GM19023 (cell line): ENCODE results near the gene SF3B2.

Experiments used
- ATAC-seq: cut with Tn5 transposase; IDR thresholded peaks from one replicate; pipeline ENCODE4 v1.9.1; 2021; ENCODE audit warnings: mild to moderate bottlenecking, moderate library complexity; ENCODE audit not compliant: unreplicated experiment

SF3B2 gene

GRCh38 chr11:66048547-66049323 is 3.4 kb upstream of the SF3B2 start, which contains the start of gene GAL3ST3:
GAL3ST3 (minus strand) TSS chr11:66049161; CDS start chr11:66045415, 3,746 bp downstream.
- ATAC-seq, result no peak

DNA sequence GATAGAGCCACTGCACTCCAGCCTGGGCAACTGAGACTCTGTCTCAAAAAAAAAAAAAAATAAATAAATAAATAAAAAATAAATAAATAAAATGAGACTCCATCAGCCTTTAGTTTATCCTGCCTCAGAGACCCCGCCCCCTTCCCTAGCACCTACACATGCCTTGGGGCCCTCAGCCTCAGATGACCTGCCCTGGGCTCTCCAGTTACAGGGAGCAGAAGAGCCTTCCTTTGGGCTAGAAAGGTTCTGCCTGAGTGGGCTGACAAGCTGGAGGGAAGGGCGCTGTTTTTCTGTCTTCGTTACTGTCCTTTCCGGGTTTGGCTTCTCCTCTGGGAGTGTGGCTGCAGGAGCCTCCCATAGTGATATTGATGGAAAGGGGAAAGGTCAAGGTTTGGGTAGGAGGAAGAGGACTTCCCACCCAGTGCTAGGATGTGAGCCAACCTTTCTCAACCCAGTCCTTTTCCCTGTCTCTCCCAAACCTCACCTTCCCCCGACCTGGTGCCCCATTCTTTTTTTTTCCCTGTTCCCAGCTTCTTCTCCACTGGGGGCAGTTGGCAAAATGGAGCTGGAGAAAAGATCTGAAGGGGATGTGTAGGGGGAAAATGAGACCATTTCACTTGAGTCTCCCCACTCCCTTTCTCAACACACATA is 1.5 kb upstream of the SF3B2 start:
- ATAC-seq, result no peak

GRCh38 chr11:66051371-66051765 is 796 bp upstream of the SF3B2 start:
- no peak for ATAC-seq

DNA sequence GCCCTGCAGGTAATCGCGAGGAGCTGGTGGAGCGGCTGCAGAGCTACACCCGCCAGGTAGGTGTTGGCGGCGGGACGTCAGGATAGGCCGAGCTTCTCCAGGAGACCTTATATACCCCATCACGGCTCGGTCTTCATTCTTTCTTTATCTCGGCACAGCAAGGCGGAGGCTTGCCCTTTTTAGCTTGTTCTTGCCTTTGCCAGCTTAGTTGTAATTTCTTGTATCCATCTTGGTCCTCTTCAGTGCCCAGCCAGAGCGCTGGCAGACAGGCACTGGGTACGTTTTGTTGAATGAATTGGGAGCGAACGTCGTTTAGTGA is 459 bp downstream of the SF3B2 start:
- ATAC-seq, result no peak

DNA sequence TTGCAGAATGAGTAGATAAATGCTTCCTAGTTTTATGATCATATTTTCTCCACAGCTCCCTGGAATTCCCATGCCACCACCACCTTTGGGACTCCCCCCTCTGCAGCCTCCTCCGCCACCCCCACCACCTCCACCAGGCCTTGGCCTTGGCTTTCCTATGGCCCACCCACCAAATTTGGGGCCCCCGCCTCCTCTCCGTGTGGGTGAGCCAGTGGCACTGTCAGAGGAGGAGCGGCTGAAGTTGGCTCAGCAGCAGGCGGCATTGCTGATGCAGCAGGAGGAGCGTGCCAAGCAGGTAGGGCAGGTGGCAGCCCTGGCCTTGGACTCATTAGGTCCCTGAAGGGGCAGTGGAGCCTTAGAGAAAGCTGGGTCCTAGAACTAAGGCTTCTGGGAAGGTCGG is 2.9 kb downstream of the SF3B2 start:
- no peak for ATAC-seq

- ATAC-seq, result no peak
Observed at GRCh38 chr11:66056501-66056900, 4.3 kb downstream of the SF3B2 start.

GRCh38 chr11:66059966-66060680 is 8.0 kb downstream of the SF3B2 start:
- no peak for ATAC-seq

DNA sequence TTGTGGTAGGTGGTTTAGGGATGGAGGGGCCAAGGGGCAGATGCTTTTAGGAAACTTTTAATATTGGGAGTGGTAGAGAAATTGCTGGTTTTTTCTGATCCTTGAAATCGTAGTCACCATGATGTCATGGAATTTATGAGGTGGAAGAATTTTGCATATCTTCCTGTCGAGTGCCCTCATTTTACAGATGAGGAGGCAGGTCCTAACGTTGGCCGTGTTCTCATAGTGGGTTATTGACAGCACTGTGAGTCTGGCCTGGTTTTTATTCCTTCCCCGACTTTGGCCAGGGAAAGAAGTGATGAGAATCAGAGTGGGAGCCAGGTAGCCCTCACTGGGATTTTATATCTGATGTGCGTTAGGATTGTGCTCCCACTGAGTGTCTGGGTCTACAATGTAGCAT is 9.1 kb downstream of the SF3B2 start:
- no peak for ATAC-seq

DNA sequence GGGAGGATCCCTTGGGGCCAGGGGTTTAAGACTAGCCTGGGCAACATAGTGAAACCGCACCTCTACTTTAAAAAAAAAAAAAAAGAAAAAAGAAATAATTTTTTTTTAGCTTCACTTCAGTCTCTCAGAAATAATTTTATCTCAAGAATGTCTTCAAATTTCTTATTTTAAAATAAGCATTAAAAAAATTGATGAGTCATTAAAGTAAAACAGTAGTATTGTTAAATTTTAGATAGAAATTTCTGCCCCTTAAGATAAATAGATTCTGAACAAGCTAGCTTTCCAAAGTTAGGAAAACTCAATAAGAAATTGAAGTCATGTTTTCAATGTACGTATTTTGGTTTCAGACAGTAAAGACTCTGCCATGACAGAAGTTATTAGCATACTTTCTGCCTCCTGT is 10.2 kb downstream of the SF3B2 start:
- no peak for ATAC-seq

- ATAC-seq, result no peak
Observed at GRCh38 chr11:66063900-66064299, 11.7 kb downstream of the SF3B2 start.

DNA sequence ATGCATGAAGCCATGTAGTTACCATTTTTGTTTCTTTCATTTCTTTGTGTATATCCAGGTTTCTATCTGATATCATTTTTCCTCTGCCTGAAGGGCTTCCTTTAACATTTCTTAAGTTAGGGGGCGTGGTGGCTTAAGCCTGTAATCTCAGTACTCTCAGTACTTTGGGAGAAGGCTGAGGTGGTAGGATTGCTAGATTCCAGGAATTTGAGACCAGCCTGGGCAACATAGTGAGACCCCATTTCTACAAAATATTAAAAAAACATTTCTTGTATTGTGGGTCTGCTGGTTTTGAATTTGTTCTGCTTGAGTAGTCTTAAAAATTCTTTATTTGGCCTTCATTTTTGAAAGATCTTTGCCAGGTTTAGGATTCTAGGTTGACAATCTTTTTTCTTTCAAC is 12.4 kb downstream of the SF3B2 start:
- no peak for ATAC-seq

DNA sequence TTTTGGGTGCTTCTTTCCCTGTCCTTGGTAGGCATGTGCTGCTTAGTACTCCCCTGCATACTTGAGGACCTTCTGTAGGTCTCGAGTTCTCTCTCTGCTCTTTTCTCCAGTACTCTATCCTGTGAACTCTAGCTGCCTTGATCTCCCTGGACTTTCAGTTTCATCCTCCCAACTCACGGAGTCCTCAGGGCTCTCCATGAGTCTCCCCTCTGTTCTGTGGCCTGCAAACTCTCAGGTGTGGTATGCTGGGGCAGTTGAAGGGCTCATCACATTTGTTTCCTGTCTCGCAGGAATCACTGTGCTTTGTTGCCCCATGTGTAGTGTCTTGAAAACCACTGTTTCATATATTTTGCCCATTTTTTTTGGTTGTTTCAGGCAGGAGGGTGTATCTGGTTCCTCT is 14.6 kb downstream of the SF3B2 start:
- ATAC-seq, result no peak

DNA sequence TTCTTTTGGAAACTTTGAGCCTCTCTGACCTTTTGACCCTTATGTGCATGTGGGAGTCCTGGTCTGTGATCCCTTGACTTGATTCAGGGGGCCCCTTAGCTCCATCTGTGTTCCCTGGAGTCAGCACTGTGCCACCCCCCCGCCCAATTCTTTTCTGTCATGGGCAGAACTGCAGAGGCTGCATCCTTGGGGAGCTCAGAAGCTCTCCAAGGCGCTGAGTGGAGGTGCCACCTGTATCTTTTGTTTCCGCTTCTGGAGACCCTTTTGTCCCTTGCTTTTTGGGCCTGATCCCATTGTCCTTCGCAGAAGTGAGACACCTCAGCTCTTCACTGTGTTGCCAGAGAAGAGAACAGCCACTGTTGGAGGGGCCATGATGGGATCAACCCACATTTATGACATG is 15.5 kb downstream of the SF3B2 start:
- no peak for ATAC-seq

GRCh38 chr11:66068154-66068821 is 16.1 kb downstream of the SF3B2 start:
- no peak for ATAC-seq

DNA sequence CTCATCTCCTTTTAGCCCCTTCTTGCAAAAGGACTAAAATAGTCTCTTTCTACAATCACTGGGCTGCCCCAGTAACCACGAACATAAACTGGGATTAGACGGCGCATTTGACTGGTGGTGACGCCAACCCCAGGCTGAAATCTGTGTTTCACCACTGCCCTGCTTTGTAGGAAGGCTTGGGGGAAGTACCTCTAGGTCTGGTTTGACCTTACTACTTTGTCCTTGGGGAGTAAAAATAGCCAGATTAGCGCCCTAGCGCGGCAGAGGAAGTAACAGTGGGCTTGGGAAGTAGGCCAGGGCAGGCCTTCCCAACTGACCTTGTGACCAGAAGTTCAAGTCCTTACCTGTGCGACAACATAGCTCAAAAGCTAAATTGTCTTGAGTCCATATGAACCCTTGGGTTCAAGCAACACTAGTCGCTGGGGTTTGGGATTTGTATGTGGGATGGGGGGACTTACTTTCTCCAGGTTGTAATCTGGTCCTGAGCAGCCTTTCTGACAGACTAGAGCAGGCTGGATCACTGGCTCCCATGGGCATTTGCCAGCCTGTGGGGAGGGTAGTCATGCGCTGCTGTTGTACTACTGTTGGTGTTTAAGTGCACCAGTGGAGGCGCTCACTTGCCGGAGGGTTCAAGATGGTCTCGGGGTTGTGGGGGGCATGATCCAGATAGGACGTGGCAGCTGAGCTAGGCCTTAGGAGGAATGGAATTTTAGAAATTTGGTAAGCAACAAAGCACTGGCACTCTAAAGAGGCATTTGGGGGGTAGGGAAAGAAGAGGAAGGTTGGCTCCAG is 17.0 kb downstream of the SF3B2 start:
- ATAC-seq, result no peak

DNA sequence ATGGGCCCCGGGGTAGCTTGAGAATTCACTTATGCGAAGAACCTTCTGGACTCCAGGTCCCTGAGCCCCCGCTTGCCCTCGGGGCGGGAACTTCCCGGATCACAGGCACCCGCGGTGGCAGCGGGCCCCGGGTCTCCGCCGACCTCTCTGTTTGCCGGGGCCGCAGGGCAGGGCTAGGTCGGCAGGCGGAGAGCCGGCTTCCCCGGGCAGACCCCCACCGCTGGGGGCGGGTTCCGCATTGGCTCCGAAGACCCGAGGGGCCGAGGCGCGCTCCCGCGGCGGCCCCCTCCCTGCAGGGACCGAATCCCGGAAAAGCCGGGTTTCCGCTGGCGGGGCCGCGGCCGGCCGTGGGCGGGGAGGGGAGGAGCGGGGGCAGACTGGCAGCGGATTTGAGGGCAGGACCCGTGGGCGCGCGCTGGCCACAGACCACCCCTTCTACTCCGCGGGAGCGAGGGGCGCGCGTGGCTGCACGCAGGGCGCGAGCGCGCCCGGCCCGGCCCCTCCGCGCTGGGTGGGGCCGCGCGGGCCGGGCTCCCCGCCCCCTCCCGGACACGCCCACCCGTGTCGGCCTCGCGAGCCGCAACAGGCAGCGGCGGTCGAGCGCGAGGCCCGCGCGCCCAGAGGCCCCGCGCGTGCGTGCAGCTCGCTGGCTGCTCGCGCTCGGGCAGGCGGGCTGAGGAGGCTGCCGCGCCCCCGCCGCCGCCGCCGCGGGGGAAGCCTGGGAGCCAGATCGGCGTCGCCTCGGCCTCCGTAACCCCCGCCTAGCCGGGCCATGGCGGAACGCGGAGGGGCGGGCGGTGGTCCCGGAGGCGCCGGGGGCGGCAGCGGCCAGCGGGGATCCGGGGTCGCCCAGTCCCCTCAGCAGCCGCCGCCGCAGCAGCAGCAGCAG is 17.8 kb downstream of the SF3B2 start, which contains the start of gene PACS1:
Gene PACS1, plus strand, starts transcription at position 558 of the 889 bp plus-strand sequence. Its CDS starts 215 bp downstream, at position 773.
- peak; percentile 56 for ATAC-seq

DNA sequence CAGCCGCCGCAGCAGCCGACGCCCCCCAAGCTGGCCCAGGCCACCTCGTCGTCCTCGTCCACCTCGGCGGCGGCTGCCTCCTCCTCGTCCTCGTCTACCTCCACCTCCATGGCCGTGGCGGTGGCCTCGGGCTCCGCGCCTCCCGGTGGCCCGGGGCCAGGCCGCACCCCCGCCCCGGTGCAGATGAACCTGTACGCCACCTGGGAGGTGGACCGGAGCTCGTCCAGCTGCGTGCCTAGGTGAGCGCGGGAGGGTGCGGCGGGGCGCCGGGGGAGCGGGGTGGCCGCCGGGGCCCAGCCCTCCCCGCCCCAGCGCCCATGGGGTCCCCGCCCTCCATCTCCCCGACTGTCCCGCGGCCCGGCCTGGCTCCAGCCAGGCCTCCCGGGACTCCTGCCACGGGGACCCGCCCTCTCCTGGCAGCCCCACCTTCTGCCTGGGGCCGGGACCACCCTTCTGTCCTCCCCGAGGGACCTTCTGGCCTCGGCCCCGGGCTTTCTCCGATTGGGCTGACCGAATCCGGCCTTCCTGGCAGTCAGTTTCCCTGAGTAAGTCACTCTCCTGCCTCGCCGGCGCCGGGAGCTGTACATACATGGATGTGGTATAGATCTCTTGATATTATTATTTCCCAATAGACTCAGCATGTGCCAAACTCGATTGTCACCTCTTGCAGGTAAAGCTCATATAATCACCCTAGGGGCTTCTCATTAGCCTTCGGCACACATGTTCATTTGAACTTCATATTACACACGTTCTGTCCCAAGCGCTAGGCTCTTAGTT is 18.6 kb downstream of the SF3B2 start:
- ATAC-seq, result no peak

- no peak for ATAC-seq
Observed at GRCh38 chr11:66071381-66071801, 19.2 kb downstream of the SF3B2 start.

DNA sequence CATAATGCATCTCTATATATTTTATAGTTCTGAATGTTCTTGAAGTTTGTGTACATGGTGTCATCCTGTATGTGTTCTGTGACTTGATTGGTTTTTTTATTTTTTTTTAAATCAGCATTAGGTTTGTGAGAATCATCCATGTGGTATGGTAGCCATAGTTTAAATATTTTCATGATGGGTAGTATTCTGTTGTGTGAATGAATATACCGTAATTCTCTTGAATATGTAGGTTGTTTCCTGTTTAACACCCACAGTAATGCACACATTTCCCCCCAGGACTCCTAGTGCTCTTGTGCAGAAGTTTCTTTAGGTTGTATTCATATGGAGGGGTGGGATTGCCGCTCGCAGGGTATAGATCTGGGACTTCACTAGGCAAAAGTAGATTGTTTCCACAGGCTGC is 19.9 kb downstream of the SF3B2 start:
- no peak for ATAC-seq
